Activated B cell treated with CpG ODN at 0.5 μM for 24 hours (primary cell): Measurements from ENCODE around the gene MYH11. TPM values are rescaled to one million over a fixed set of nuclear protein-coding genes. Genes with fewer than 3 reads are reported as not detected.

Source experiments
- ATAC-seq: fragments of 200-7000 bp; cut with Tn5 transposase; one replicate; pipeline ENCODE4 v1.10.0; 2021; ENCODE audit warnings: low read depth, mild to moderate bottlenecking, moderate library complexity
- CTCF ChIA-PET: fragments of 350-600 bp; sonication (Branson Sonifier 250); formaldehyde crosslinking; loops from one replicate; lab custom pipeline; 2021; ENCODE audit warnings: antibody characterized with exemption; lab: Charles Lee
- POLR2A ChIA-PET: fragments of 350-600 bp; sonication (Branson Sonifier 250); formaldehyde crosslinking; loops from one replicate; lab custom pipeline; 2021; ENCODE audit warnings: antibody characterized with exemption; lab: Charles Lee
- DNase-seq: peaks from one replicate; pipeline ENCODE4 v3.0.0; 2022
- H3K27ac Mint-ChIP-seq: one replicate; pipeline ENCODE4 v1.8.0; 2020; ENCODE audit warnings: mixed read lengths
- H3K27me3 Mint-ChIP-seq: one replicate; pipeline ENCODE4 v1.8.0; 2021; ENCODE audit warnings: mixed read lengths
- H3K36me3 Mint-ChIP-seq: one replicate; pipeline ENCODE4 v1.8.0; 2021; ENCODE audit warnings: low read depth, mixed read lengths
- H3K4me1 Mint-ChIP-seq: one replicate; pipeline ENCODE4 v1.8.0; 2021; ENCODE audit warnings: mixed read lengths
- H3K4me3 Mint-ChIP-seq: one replicate; pipeline ENCODE4 v1.8.0; 2020; ENCODE audit warnings: mild to moderate bottlenecking, mixed read lengths
- H3K9me3 Mint-ChIP-seq: one replicate; pipeline ENCODE4 v1.8.0; 2020; ENCODE audit warnings: mixed read lengths
- CTCF ChIP-seq: fragments of 200-600 bp; IDR thresholded peaks from one replicate; pipeline ENCODE4 v1.8.0; 2022; ENCODE audit warnings: antibody characterized with exemption, mild to moderate bottlenecking
- intact Hi-C: fragments of 100-400 bp; cut with micrococcal nuclease; formaldehyde crosslinking; loops from one replicate; pipeline ENCODE4 v1.15.1; 2024
- total RNA-seq: library from RNA; stranded (reverse); gene quantifications from 2 replicates; pipeline ENCODE4 v1.2.3, GENCODE V29; 2022

Gene MYH11
- total RNA-seq, 1 donor from 2014 or later: 0.58 TPM

GRCh38 chr16:15825750-15826305 lies 31.0 kb downstream of the MYH11 start:
- POLR2A ChIA-PET: no interaction called here
- Mint-ChIP-seq H3K27me3 (no peaks in the 10 kb centered on the region), H3K9me3 (no peaks in the 10 kb centered on the region), H3K36me3 (no peaks in the 10 kb centered on the region), H3K4me1 (peaks cover 5% of the 10 kb centered on the region), H3K4me3 (no peak overlapping the region), H3K27ac (no peak overlapping the region)
- intact Hi-C loops: no loop called here
- CTCF ChIA-PET: no interaction called here
- DNase-seq (no peak), ATAC-seq (no peak)
- no peak for TF ChIP-seq CTCF

GRCh38 chr16:15822957-15823356 lies 33.9 kb downstream of the MYH11 start:
- POLR2A ChIA-PET: no interaction called here
- Mint-ChIP-seq H3K4me3 (no peak overlapping the region), H3K4me1 (no peaks in the 10 kb centered on the region), H3K36me3 (no peaks in the 10 kb centered on the region), H3K9me3 (no peaks in the 10 kb centered on the region), H3K27ac (no peak overlapping the region), H3K27me3 (no peaks in the 10 kb centered on the region)
- TF ChIP-seq CTCF: no peak
- CTCF ChIA-PET: interaction anchor here (0.8 to 3.9 kb wide), 3 partner anchors 41 to 59 kb away, joined by 3 to 23 read pairs (median 4); no protein-coding TSS in a partner anchor
- intact Hi-C loops: loop anchor here (1.0 to 5.0 kb wide), 3 partner anchors 57 to 396 kb away; no protein-coding TSS in a partner anchor
- ATAC-seq (no peak), DNase-seq (no peak)

- intact Hi-C loops: loop anchor here (5.0 kb wide), 2 partner anchors 306 to 394 kb away; no protein-coding TSS in a partner anchor
- H3K27me3 Mint-ChIP-seq: no peaks in the 10 kb centered on the region
- H3K36me3 Mint-ChIP-seq: no peaks in the 10 kb centered on the region
- peaks cover 7% of the 10 kb centered on the region for H3K9me3 Mint-ChIP-seq
- ATAC-seq: no peak
- ChIA-PET POLR2A (no interaction called here), CTCF (interaction anchor here (1.3 to 3.9 kb wide), 3 partner anchors 15 to 57 kb away, joined by 3 to 23 read pairs (median 3); no protein-coding TSS in a partner anchor)
- DNase-seq: no peak
- H3K27ac Mint-ChIP-seq: no peak overlapping the region
- no peak for TF ChIP-seq CTCF
- H3K4me1 Mint-ChIP-seq: no peaks in the 10 kb centered on the region
- H3K4me3 Mint-ChIP-seq: no peak overlapping the region
Observed at GRCh38 chr16:15820837-15821236, 36.0 kb downstream of the MYH11 start.

DNA sequence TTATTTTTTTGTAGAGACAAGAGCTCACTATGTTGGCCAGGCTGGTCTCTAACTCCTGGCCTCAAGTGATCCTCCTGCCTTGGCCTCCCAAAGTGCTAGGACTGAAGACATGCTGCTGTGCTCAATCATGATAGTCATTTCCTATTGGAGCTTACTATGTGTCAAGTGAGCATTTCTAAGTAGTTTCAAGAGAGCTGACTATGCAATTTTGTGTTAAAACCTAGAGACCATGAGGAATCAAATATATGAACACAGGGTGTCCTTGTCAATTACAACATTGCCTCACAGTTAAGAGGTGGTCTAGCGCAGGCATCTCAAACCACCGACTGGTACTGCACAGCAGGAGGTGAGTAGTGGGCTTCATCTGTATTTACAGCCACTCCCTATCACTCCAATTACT lies 37.8 kb downstream of the MYH11 start:
- Mint-ChIP-seq H3K27ac (no peak overlapping the region), H3K36me3 (peaks cover 2% of the 10 kb centered on the region), H3K9me3 (peaks cover 15% of the 10 kb centered on the region), H3K4me1 (no peaks in the 10 kb centered on the region), H3K4me3 (no peak overlapping the region), H3K27me3 (no peaks in the 10 kb centered on the region)
- no peak for TF ChIP-seq CTCF
- ChIA-PET POLR2A (no interaction called here), CTCF (no interaction called here)
- no peak for DNase-seq
- intact Hi-C loops: no loop called here
- ATAC-seq: no peak

DNA sequence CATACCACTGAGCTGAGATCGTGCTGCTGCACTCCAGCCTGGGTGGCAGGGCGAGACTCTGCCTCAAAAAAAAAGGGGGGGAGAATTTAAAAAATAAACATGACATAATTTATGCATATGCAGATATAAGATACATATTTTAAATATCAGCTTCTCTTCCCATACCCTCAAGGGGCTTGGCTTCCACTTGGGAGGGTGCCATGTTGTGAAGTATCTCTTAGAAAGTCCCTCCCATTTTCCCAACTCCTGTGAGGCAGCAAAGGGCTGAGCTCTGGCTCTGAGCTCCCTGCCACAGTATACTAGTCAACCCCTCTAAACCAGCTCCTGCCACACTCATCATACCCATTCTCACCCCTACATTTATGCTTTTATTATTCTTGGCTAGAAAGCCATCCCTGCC lies 39.4 kb downstream of the MYH11 start:
- H3K4me3 Mint-ChIP-seq: no peak overlapping the region
- no peak for DNase-seq
- H3K27me3 Mint-ChIP-seq: no peaks in the 10 kb centered on the region
- ChIA-PET CTCF (no interaction called here), POLR2A (no interaction called here)
- peaks cover 2% of the 10 kb centered on the region for H3K36me3 Mint-ChIP-seq
- no peak for ATAC-seq
- no peak overlapping the region for H3K27ac Mint-ChIP-seq
- TF ChIP-seq CTCF: no peak
- no peaks in the 10 kb centered on the region for H3K4me1 Mint-ChIP-seq
- H3K9me3 Mint-ChIP-seq: peaks cover 15% of the 10 kb centered on the region
- intact Hi-C loops: no loop called here
